AG09309 (cell line): ENCODE measurements around the gene RBMS1.

Source experiments
- DNase-seq: peaks from one replicate; pipeline ENCODE4 v3.0.0-alpha.2; 2010; ENCODE audit warnings: low read depth
- H3K4me3 ChIP-seq: 2 replicates; pipeline ENCODE4 v1.5.1; 2011; ENCODE audit warnings: mild to moderate bottlenecking, low read depth, low read length, moderate library complexity; ENCODE audit not compliant: control insufficient read depth
- TF ChIP-seq, protein P1 (sequence below): IDR thresholded peaks from 2 replicates; pipeline ENCODE4 v1.5.1; 2011; ENCODE audit warnings: mild to moderate bottlenecking, low read depth, low read length, inconsistent platforms; ENCODE audit not compliant: insufficient read depth, control insufficient read depth; ENCODE audit errors: missing control alignments

Gene RBMS1

DNA sequence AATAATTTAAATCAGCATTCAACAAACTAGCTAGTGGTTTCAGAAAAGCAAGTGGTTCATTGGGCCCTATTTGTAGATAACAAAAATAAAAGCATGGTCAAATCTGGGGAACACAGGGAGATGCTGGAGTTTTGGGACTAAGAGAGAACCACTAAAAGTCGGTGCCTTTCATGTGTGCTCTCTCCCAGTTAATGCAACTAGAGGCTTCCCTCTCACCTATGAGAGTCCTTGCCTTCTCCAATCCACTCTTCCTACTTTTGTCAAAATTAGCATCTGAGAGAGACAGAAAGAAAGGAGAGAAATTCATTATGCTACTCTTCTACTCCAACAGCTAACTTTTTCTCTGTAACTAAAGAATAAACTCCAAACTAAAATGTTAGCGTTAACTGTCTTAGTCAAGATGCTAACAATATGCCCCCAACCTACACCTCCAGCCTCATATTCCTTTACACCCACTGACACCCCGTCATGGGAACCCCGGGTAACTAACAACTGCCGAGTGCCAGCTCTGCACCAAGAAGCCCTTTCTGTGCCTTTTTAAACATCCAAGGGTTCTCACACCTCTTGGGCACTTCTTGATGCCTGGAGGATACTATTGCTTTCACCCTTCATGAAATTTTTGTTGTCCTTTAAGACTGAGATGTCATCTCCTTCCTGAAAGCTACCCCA is 133.4 kb downstream of the RBMS1 start:
- DNase-seq = no peak
- H3K4me3 ChIP-seq = no peak overlapping the region
- TF ChIP-seq, protein P1, sequence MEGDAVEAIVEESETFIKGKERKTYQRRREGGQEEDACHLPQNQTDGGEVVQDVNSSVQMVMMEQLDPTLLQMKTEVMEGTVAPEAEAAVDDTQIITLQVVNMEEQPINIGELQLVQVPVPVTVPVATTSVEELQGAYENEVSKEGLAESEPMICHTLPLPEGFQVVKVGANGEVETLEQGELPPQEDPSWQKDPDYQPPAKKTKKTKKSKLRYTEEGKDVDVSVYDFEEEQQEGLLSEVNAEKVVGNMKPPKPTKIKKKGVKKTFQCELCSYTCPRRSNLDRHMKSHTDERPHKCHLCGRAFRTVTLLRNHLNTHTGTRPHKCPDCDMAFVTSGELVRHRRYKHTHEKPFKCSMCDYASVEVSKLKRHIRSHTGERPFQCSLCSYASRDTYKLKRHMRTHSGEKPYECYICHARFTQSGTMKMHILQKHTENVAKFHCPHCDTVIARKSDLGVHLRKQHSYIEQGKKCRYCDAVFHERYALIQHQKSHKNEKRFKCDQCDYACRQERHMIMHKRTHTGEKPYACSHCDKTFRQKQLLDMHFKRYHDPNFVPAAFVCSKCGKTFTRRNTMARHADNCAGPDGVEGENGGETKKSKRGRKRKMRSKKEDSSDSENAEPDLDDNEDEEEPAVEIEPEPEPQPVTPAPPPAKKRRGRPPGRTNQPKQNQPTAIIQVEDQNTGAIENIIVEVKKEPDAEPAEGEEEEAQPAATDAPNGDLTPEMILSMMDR = no peak

DNA sequence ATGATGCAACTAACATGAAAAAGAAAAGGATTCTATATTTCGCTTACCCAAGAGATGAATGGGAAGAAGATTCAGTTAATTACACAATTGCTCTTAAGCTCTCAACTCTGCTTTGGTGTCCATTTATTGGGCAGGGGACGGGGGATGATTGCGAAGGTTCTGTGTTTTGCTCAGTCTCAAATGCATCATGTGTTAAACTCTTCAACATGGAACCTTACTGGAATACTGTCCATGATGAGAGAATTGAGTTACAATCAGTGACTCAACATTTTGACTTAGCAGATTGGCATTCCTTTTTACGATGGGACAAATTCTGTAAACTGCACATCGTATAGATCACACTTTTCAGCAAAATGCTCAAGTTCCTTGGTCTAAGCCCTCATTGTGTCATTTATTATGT is 135.6 kb downstream of the RBMS1 start:
- DNase-seq = peak; percentile 64
- TF ChIP-seq, protein P1 = no peak

DNA sequence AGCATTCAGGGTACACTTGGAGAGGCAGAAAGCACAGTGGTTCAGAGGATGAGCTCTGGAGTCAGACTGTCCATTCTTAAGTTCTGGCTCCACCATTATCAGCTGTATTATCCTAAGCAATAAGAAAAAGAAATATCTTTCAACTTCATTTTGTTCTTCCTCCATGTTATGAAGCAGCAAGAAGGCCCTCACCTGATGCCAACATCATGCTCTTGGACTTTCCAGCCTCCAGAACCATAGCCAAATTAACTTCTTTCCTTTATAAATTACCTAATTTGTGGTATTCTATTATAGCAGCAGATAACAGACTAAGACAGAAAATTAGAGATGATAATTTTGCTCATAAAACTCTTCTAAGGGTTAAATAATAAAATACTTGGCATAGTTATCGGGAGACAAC is 137.1 kb downstream of the RBMS1 start:
- no peak for DNase-seq
- TF ChIP-seq, protein P1 = no peak
- H3K4me3 ChIP-seq = no peak overlapping the region

More for the DNA sequence above, 135.6 kb downstream of the RBMS1 start:
- H3K4me3 ChIP-seq = no peak overlapping the region

DNA sequence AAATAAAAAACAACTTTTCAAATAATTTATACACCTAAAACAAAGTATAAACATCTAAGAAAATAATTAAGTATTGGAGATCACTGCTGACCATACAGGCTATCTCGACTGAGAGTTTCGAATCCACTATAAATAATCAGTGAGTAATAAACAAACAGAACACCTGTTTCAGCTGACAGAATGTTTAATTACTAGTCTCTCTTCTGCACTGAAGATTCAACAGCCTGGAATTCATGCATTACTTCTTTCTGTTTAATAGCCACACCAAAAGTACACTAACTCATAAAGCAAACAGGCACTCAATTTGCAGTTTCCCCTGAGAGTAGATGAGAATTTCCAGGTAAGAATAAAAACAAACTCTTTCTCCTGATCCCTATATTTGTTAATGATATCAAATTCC is 138.5 kb downstream of the RBMS1 start:
- TF ChIP-seq, protein P1 = no peak
- no peak for DNase-seq
- no peak overlapping the region for H3K4me3 ChIP-seq

DNA sequence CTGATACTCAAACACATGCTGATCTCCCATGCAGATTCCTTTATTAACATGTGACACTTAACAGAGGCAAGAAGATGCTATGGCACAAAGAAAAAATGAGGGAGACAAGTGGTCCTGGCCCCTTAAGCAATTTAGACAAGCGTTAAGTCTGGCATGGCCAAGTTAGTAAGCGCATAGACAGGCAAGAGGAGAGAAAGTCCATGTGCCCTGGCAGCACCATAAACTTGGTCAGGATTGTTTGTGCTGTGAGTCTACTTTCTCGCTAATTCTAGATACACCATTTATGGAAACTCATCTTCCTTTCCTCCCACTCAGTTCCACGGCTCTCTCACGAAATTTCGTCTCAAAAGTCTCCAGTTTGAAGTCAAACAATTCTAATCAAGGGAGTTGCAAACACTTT is 138.9 kb downstream of the RBMS1 start:
- H3K4me3 ChIP-seq = no peak overlapping the region
- TF ChIP-seq, protein P1 = no peak
- DNase-seq = no peak

DNA sequence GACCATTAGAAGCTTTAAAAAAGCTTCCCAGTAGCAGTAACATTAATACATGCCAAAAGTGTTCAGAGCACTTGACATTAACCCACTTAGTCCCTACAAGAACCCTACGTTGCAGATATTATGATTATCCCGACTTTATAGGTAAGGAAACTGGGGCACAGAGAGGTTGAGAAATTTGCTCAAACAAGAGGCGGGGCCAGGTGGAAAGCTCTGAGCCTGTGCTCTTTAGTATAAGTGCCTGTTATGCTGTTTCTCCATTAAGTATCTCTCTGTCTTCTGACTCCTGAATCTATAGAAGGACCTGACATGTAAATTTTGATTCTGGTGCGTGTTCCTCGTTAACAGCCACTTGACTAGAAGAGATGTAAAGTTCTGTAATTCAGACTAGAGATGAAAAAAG is 139.8 kb downstream of the RBMS1 start:
- TF ChIP-seq, protein P1 = no peak
- no peak for DNase-seq
- H3K4me3 ChIP-seq = no peak overlapping the region
